HepG2 (cell line): ENCODE measurements around the gene CTU2. TPM values are rescaled to one million over a fixed set of nuclear protein-coding genes. Genes with fewer than 3 reads are reported as not detected.

Source experiments
- ATAC-seq: fragments of 200-7000 bp; cut with Tn5 transposase; 3 replicates; pipeline ENCODE4 v1.9.1; 2020; ENCODE audit warnings: mild to moderate bottlenecking, moderate library complexity
- BruUV-seq: library from RNA; stranded (reverse); fragments of 400-500 nt; replicated peaks from 2 replicates; lab custom pipeline; 2021; lab: Mats Ljungman, UMichigan
- CTCF ChIA-PET: fragments of 300-600 bp; formaldehyde crosslinking; extraction: SDS; loops from one replicate; lab custom pipeline; 2021; ENCODE audit warnings: low total read pairs, inconsistent platforms, low intra/inter-chr PET ratio; lab: Yijun Ruan, JAX
- POLR2A ChIA-PET: fragments of 350-600 bp; sonication (Branson Sonifier 250); formaldehyde crosslinking; loops from one replicate; lab custom pipeline; 2020; ENCODE audit warnings: antibody characterized with exemption, inconsistent platforms; lab: Yijun Ruan, JAX
- DNase-seq: peaks from one replicate; pipeline ENCODE4 v3.0.0-alpha.2; 2015; ENCODE audit warnings: low spot score
- FAIRE-seq: peaks from 3 replicates; lab custom pipeline; 2011; peaks lifted over from hg19 to GRCh38; lab: Jason Lieb, UNC
- H2AFZ ChIP-seq: one replicate; pipeline ENCODE4 v1.6.1; 2011; ENCODE audit warnings: low read length, inconsistent platforms
- H3K27ac ChIP-seq: fragments of 300-600 bp; 3 replicates; pipeline ENCODE4 v1.8.0; 2011; ENCODE audit warnings: mixed run types, mild to moderate bottlenecking, mixed read lengths, low read length, inconsistent platforms; ENCODE audit not compliant: insufficient read depth; ENCODE audit errors: extremely low read length
- H3K27me3 ChIP-seq, 2 experiments: fragments of 200-600 bp in 1 of 2; 2 replicates in 1 of 2; 3 replicates in 1 of 2; pipeline versions ENCODE4 v1.6.0 to v1.8.0; 2011; ENCODE audit warnings: low read length in 2 of 2, mild to moderate bottlenecking in 2 of 2, moderate library complexity in 2 of 2, inconsistent platforms in 1 of 2; ENCODE audit not compliant: insufficient read depth in 2 of 2, control insufficient read depth in 1 of 2
- H3K36me3 ChIP-seq, 2 experiments: fragments of 200-600 bp in 1 of 2; replicated peaks in 1 of 2; 2 replicates in 1 of 2; 3 replicates in 1 of 2; pipeline versions ENCODE4 v1.5.1 to v1.8.0; 2011; ENCODE audit warnings: low read length in 2 of 2, inconsistent platforms in 1 of 2; ENCODE audit not compliant: insufficient read depth in 2 of 2, control insufficient read depth in 1 of 2
- H3K4me1 ChIP-seq: 2 replicates; pipeline ENCODE4 v1.5.1; 2012; ENCODE audit warnings: low read length, inconsistent platforms; ENCODE audit not compliant: insufficient read depth
- H3K4me2 ChIP-seq: 2 replicates; pipeline ENCODE4 v1.6.0; 2011; ENCODE audit warnings: low read depth, low read length, inconsistent platforms
- H3K4me3 ChIP-seq, 3 experiments: fragments of 200-600 bp in 1 of 3; sonication (generic), shearing (Covaris generic) in 1 of 3; replicated peaks in 1 of 3; 2 replicates each; pipeline ENCODE4 v1.5.1; 2011 to 2016; ENCODE audit warnings: low read length in 3 of 3, inconsistent platforms in 2 of 3, low read depth in 2 of 3, mild to moderate bottlenecking in 2 of 3, control low read depth in 1 of 3, mixed read lengths in 1 of 3; ENCODE audit not compliant: insufficient read depth in 1 of 3
- H3K79me2 ChIP-seq: one replicate; pipeline ENCODE4 v1.6.1; 2011; ENCODE audit warnings: low read length, inconsistent platforms; ENCODE audit not compliant: insufficient read depth
- H3K9ac ChIP-seq: 2 replicates; pipeline ENCODE4 v1.6.0; 2011; ENCODE audit warnings: mild to moderate bottlenecking, low read depth, low read length, inconsistent platforms; ENCODE audit not compliant: insufficient read depth
- H3K9me3 ChIP-seq: 2 replicates; pipeline ENCODE4 v1.5.1; 2012; ENCODE audit warnings: mild to moderate bottlenecking, low read length
- H4K20me1 ChIP-seq: 2 replicates; pipeline ENCODE4 v1.6.0; 2011; ENCODE audit warnings: inconsistent platforms, mild to moderate bottlenecking, low read length, moderate library complexity; ENCODE audit not compliant: insufficient read depth
- AGO2 ChIP-seq: fragments of 200-400 bp; formaldehyde crosslinking; optimal IDR thresholded peaks from 2 replicates; pipeline ENCODE3; 2017; ENCODE audit warnings: mild to moderate bottlenecking, low read depth, low read length, moderate library complexity
- BRF2 ChIP-seq: sonication (generic); formaldehyde crosslinking; IDR thresholded peaks from 2 replicates; pipeline ENCODE4 v1.8.1; 2022; ENCODE audit warnings: mild to moderate bottlenecking, missing genetic modification reagents
- HNRNPUL1 ChIP-seq: fragments of 200-400 bp; formaldehyde crosslinking; IDR thresholded peaks from 2 replicates; pipeline ENCODE4 v1.6.1; 2017; ENCODE audit warnings: low read depth, mild to moderate bottlenecking, low read length, moderate library complexity
- PHB2 ChIP-seq: fragments of 450-650 bp; IDR thresholded peaks from 2 replicates; pipeline ENCODE4 v1.6.1; 2018; ENCODE audit not compliant: partially characterized antibody
- RFXAP ChIP-seq: sonication (generic); formaldehyde crosslinking; IDR thresholded peaks from 2 replicates; pipeline ENCODE4 v1.4.0; 2020; ENCODE audit warnings: missing genetic modification reagents, borderline replicate concordance
- SCMH1 ChIP-seq: sonication (generic); formaldehyde crosslinking; IDR thresholded peaks from 2 replicates; pipeline ENCODE4 v1.9.0; 2021; ENCODE audit warnings: missing genetic modification reagents, mild to moderate bottlenecking, borderline replicate concordance
- STAG1 ChIP-seq: sonication (generic); formaldehyde crosslinking; IDR thresholded peaks from 2 replicates; pipeline ENCODE4 v1.4.0; 2020; ENCODE audit warnings: missing genetic modification reagents
- XBP1 ChIP-seq: sonication (generic); formaldehyde crosslinking; IDR thresholded peaks from 2 replicates; pipeline ENCODE4 v1.5.0; 2020; ENCODE audit warnings: missing genetic modification reagents
- ZNF124 ChIP-seq: sonication (generic); formaldehyde crosslinking; IDR thresholded peaks from 2 replicates; pipeline ENCODE4 v1.4.0; 2020; ENCODE audit warnings: missing genetic modification reagents
- ZNF318 ChIP-seq: sonication (generic); formaldehyde crosslinking; IDR thresholded peaks from 2 replicates; pipeline ENCODE4 v1.4.0; 2020; ENCODE audit warnings: mild to moderate bottlenecking, missing genetic modification reagents
- ZNF362 ChIP-seq: sonication (generic); formaldehyde crosslinking; IDR thresholded peaks from 2 replicates; pipeline ENCODE4 v1.4.0; 2020; ENCODE audit warnings: missing genetic modification reagents, mild to moderate bottlenecking, borderline replicate concordance
- ZNF597 ChIP-seq: sonication (generic); formaldehyde crosslinking; IDR thresholded peaks from 2 replicates; pipeline ENCODE4 v1.5.0; 2020; ENCODE audit warnings: missing genetic modification reagents
- ZNF75D ChIP-seq: sonication (generic); formaldehyde crosslinking; IDR thresholded peaks from 2 replicates; pipeline ENCODE4 v1.8.1; 2023; ENCODE audit warnings: missing genetic modification reagents, mild to moderate bottlenecking, borderline replicate concordance
- ZNF850 ChIP-seq: sonication (generic); formaldehyde crosslinking; conservative IDR thresholded peaks from 2 replicates; pipeline ENCODE4 v1.9.0; 2021; ENCODE audit warnings: mild to moderate bottlenecking, missing genetic modification reagents
- WGBS: methylation state at CpG from one replicate; pipeline ENCODE4 v1.1.6; 2017; ENCODE audit warnings: low lambda C conversion rate; 5-methylcytosine and 5-hydroxymethylcytosine counted together
- in situ Hi-C: cut with HindIII; loops from 2 replicates; pipeline ENCODE4 v1.10.0; 2017; ENCODE audit warnings: low pct_unique_long_range_greater_than_20kb; ENCODE audit not compliant: extremely low pct_ligation_motif_present
- intact Hi-C: fragments of 100-400 bp; cut with micrococcal nuclease; formaldehyde crosslinking; loops from one replicate; pipeline ENCODE4 v1.10.0; 2022; ENCODE audit not compliant: unreplicated experiment
- polyA plus RNA-seq, 8 experiments: library from polyadenylated mRNA; depleted of rRNA in 3 of 8; stranded (reverse) in 7 of 8; unstranded in 1 of 8; fragments of >200 nt; fragmentation: Illumina TruSeq in 4 of 8; extraction: Trizol in 4 of 8; gene quantifications; 2 replicates each; pipeline versions ENCODE4 v1.2.1 to v1.2.3, GENCODE V29; 2011 to 2016; ENCODE audit warnings: low read depth in 4 of 8, missing spikeins in 1 of 8, mixed read lengths in 1 of 8; ENCODE audit not compliant: insufficient read depth in 1 of 8
- total RNA-seq, 5 experiments: library from RNA; depleted of rRNA; stranded (reverse); fragments of >200 nt; fragmentation: Illumina TruSeq; extraction: Trizol; gene quantifications; 2 replicates each; pipeline ENCODE4 v1.2.3, GENCODE V29; 2016; ENCODE audit warnings: low read depth in 1 of 5

CTU2 gene
- total and polyA plus RNA-seq, 2 of the 13 experiments (the other 11 are each of a cell fraction or from before 2014, with no cell fraction given): 13.3 to 21.9 TPM

- Histone ChIP-seq H3K4me3 (no peak overlapping the region), H3K9ac (no peak overlapping the region), H3K9me3 (no peaks in the 10 kb centered on the region), H3K36me3 (peaks cover 28 to 52% of the 10 kb centered on the region in 2 experiments; a peak in 4 of 5 replicates), H3K4me1 (no peaks in the 10 kb centered on the region), H3K27me3 (no peaks in the 10 kb centered on the region; a peak in 1 of 5 replicates), H2AFZ (no peak overlapping the region), H4K20me1 (peaks cover 5% of the 10 kb centered on the region), H3K4me2 (no peak overlapping the region), H3K27ac (no peak overlapping the region), H3K79me2 (no peaks in the 10 kb centered on the region)
- in situ Hi-C loops: no loop called here
- no TSS peak for BruUV-seq
- 94% methylated on average over 8 of the region's 12 CpGs for WGBS
- no peak for ATAC-seq
- intact Hi-C loops: loop anchor here (5.0 kb wide), 1 partner anchor 427 kb away; no protein-coding TSS in a partner anchor
- ChIA-PET POLR2A (no interaction called here), CTCF (no interaction called here)
- no peak for DNase-seq
- FAIRE-seq: no peak
- TF ChIP-seq ZNF318 (CRISPR knock-in tag): no peak
- TF ChIP-seq ZNF597: no peak
- no peak for TF ChIP-seq STAG1 (CRISPR knock-in tag)
- no peak for TF ChIP-seq SCMH1 (CRISPR knock-in tag)
- TF ChIP-seq AGO2: no peak
- no peak for TF ChIP-seq HNRNPUL1
- TF ChIP-seq PHB2: no peak
- TF ChIP-seq RFXAP: no peak
- no peak for TF ChIP-seq ZNF850 (CRISPR knock-in tag)
- no peak for TF ChIP-seq ZNF362 (CRISPR knock-in tag)
- no peak for TF ChIP-seq ZNF124 (CRISPR knock-in tag)
- TF ChIP-seq XBP1 (CRISPR knock-in tag): no peak
- no peak for TF ChIP-seq BRF2
- TF ChIP-seq ZNF75D (CRISPR knock-in tag): no peak
Measured at GRCh38 chr16:88740727-88741055, 34.4 kb downstream of the CTU2 start.
